ENCODE data around the gene CLCA2.

DNA sequence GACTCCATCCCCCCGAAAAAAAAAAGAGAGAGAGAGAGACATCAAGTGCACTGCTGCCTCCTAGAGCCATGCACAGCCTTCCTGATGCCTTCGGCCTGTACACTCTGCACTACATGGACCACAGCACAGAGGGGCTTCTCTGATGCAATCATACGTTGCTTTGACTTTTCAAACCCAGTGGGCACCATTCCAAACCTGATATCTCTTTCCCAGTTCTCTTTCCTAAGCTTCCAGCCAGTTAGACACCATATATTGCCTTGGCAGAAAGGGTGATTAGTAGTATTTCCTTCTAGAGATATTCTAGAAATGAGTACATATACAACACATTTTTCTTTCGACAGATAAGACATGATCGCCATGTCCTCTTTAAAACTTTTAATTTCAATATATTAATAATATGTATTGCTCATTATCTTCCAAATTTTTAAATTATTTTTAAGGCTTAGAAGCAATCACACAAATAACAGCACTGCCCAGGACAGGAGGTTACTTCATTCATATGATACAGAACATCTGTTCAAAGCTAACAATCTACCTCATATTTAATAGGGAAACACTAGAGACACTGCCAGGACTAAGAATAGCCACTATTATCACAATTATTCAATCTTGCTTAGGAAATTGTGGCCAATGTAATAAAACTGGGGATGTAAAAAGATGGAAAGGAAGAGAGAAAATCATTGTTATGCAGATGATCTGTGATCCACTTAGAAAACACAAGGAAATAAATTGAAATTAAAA lies 54.6 kb downstream of the CLCA2 start:
- TF ChIP-seq, protein P1, sequence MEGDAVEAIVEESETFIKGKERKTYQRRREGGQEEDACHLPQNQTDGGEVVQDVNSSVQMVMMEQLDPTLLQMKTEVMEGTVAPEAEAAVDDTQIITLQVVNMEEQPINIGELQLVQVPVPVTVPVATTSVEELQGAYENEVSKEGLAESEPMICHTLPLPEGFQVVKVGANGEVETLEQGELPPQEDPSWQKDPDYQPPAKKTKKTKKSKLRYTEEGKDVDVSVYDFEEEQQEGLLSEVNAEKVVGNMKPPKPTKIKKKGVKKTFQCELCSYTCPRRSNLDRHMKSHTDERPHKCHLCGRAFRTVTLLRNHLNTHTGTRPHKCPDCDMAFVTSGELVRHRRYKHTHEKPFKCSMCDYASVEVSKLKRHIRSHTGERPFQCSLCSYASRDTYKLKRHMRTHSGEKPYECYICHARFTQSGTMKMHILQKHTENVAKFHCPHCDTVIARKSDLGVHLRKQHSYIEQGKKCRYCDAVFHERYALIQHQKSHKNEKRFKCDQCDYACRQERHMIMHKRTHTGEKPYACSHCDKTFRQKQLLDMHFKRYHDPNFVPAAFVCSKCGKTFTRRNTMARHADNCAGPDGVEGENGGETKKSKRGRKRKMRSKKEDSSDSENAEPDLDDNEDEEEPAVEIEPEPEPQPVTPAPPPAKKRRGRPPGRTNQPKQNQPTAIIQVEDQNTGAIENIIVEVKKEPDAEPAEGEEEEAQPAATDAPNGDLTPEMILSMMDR (IDR thresholded peaks at IDR 0.05; ENCODE audit: poor library complexity) = no peak
- no peak for TF ChIP-seq EZH2phosphoT487 (IDR thresholded peaks at IDR 0.05; ENCODE audit: low read depth, severe bottlenecking, unreplicated experiment)
